ENCODE results near the gene SMARCA4.

Gene SMARCA4

GRCh38 chr19:11023016-11023415 is 62.2 kb downstream of the SMARCA4 start:
- no peak overlapping the region for H3K27ac ChIP-seq (ENCODE audit: low read length)
- H3K4me3 ChIP-seq (ENCODE audit: low read length), result no peak overlapping the region
- no peaks in the 10 kb centered on the region for H3K9me3 ChIP-seq (ENCODE audit: control insufficient read depth, insufficient read depth, low read length)
- no CpG with 5 or more reads among the region's 11 CpGs for WGBS (ENCODE audit: insufficient coverage, insufficient read length)
- H3K36me3 ChIP-seq (ENCODE audit: control insufficient read depth, insufficient read depth, low read length), result peaks cover 81% of the 10 kb centered on the region
- no peaks in the 10 kb centered on the region for H3K27me3 ChIP-seq (ENCODE audit: control insufficient read depth, insufficient read depth, low read length)
- no peak for DNase-seq (ENCODE audit: low read depth, low spot score)
- no peaks in the 10 kb centered on the region for H3K4me1 ChIP-seq (ENCODE audit: control insufficient read depth, insufficient read depth, low read length)

- no peaks in the 10 kb centered on the region for H3K4me1 ChIP-seq (ENCODE audit: control insufficient read depth, insufficient read depth, low read length)
- H3K27ac ChIP-seq (ENCODE audit: low read length), result no peak overlapping the region
- DNase-seq (ENCODE audit: low read depth, low spot score), result no peak
- H3K9me3 ChIP-seq (ENCODE audit: control insufficient read depth, insufficient read depth, low read length), result no peaks in the 10 kb centered on the region
- H3K36me3 ChIP-seq (ENCODE audit: control insufficient read depth, insufficient read depth, low read length), result peaks cover 82% of the 10 kb centered on the region
- H3K4me3 ChIP-seq (ENCODE audit: low read length), result no peak overlapping the region
- no CpG with 5 or more reads among the region's 7 CpGs for WGBS (ENCODE audit: insufficient coverage, insufficient read length)
- H3K27me3 ChIP-seq (ENCODE audit: control insufficient read depth, insufficient read depth, low read length), result no peaks in the 10 kb centered on the region
These were observed 62.9 kb downstream of the SMARCA4 start for GRCh38 chr19:11023710-11024109.

- DNase-seq (ENCODE audit: low read depth, low spot score), result no peak
- Histone ChIP-seq H3K27me3 (ENCODE audit: control insufficient read depth, insufficient read depth, low read length) (no peaks in the 10 kb centered on the region), H3K27ac (ENCODE audit: low read length) (no peak overlapping the region), H3K9me3 (ENCODE audit: control insufficient read depth, insufficient read depth, low read length) (no peaks in the 10 kb centered on the region), H3K36me3 (ENCODE audit: control insufficient read depth, insufficient read depth, low read length) (peaks cover 80% of the 10 kb centered on the region), H3K4me1 (ENCODE audit: control insufficient read depth, insufficient read depth, low read length) (no peaks in the 10 kb centered on the region), H3K4me3 (ENCODE audit: low read length) (no peak overlapping the region)
- no CpG with 5 or more reads among the region's 13 CpGs for WGBS (ENCODE audit: insufficient coverage, insufficient read length)
These were observed 63.4 kb downstream of the SMARCA4 start for GRCh38 chr19:11024259-11024658.

GRCh38 chr19:11025006-11025405 is 64.2 kb downstream of the SMARCA4 start:
- Histone ChIP-seq H3K36me3 (ENCODE audit: control insufficient read depth, insufficient read depth, low read length) (peaks cover 76% of the 10 kb centered on the region), H3K27ac (ENCODE audit: low read length) (no peak overlapping the region), H3K27me3 (ENCODE audit: control insufficient read depth, insufficient read depth, low read length) (no peaks in the 10 kb centered on the region), H3K4me1 (ENCODE audit: control insufficient read depth, insufficient read depth, low read length) (no peaks in the 10 kb centered on the region), H3K9me3 (ENCODE audit: control insufficient read depth, insufficient read depth, low read length) (no peaks in the 10 kb centered on the region), H3K4me3 (ENCODE audit: low read length) (no peak overlapping the region)
- WGBS (ENCODE audit: insufficient coverage, insufficient read length), result no CpG with 5 or more reads among the region's 6 CpGs
- DNase-seq (ENCODE audit: low read depth, low spot score), result no peak

- H3K9me3 ChIP-seq (ENCODE audit: control insufficient read depth, insufficient read depth, low read length), result no peaks in the 10 kb centered on the region
- no peak for DNase-seq (ENCODE audit: low read depth, low spot score)
- no peak overlapping the region for H3K4me3 ChIP-seq (ENCODE audit: low read length)
- H3K27me3 ChIP-seq (ENCODE audit: control insufficient read depth, insufficient read depth, low read length), result no peaks in the 10 kb centered on the region
- no peaks in the 10 kb centered on the region for H3K4me1 ChIP-seq (ENCODE audit: control insufficient read depth, insufficient read depth, low read length)
- WGBS (ENCODE audit: insufficient coverage, insufficient read length), result no CpG with 5 or more reads among the region's 18 CpGs
- H3K36me3 ChIP-seq (ENCODE audit: control insufficient read depth, insufficient read depth, low read length), result peaks cover 79% of the 10 kb centered on the region
- no peak overlapping the region for H3K27ac ChIP-seq (ENCODE audit: low read length)
These were observed 64.6 kb downstream of the SMARCA4 start for GRCh38 chr19:11025445-11025844.

- Histone ChIP-seq H3K4me3 (ENCODE audit: low read length) (no peak overlapping the region), H3K27me3 (ENCODE audit: control insufficient read depth, insufficient read depth, low read length) (no peaks in the 10 kb centered on the region), H3K4me1 (ENCODE audit: control insufficient read depth, insufficient read depth, low read length) (no peaks in the 10 kb centered on the region), H3K27ac (ENCODE audit: low read length) (no peak overlapping the region), H3K9me3 (ENCODE audit: control insufficient read depth, insufficient read depth, low read length) (no peaks in the 10 kb centered on the region), H3K36me3 (ENCODE audit: control insufficient read depth, insufficient read depth, low read length) (peaks cover 79% of the 10 kb centered on the region)
- WGBS (ENCODE audit: insufficient coverage, insufficient read length), result no CpG with 5 or more reads among the region's 16 CpGs
- DNase-seq (ENCODE audit: low read depth, low spot score), result no peak
These were observed 65.2 kb downstream of the SMARCA4 start for GRCh38 chr19:11025997-11026396.

- Histone ChIP-seq H3K27ac (ENCODE audit: low read length) (no peak overlapping the region), H3K9me3 (ENCODE audit: control insufficient read depth, insufficient read depth, low read length) (no peaks in the 10 kb centered on the region), H3K4me3 (ENCODE audit: low read length) (no peak overlapping the region), H3K36me3 (ENCODE audit: control insufficient read depth, insufficient read depth, low read length) (peaks cover 76% of the 10 kb centered on the region), H3K27me3 (ENCODE audit: control insufficient read depth, insufficient read depth, low read length) (no peaks in the 10 kb centered on the region), H3K4me1 (ENCODE audit: control insufficient read depth, insufficient read depth, low read length) (no peaks in the 10 kb centered on the region)
- DNase-seq (ENCODE audit: low read depth, low spot score), result no peak
- no CpG with 5 or more reads among the region's 14 CpGs for WGBS (ENCODE audit: insufficient coverage, insufficient read length)
These were observed 66.6 kb downstream of the SMARCA4 start for GRCh38 chr19:11027381-11027780.

GRCh38 chr19:11028146-11028545 is 67.3 kb downstream of the SMARCA4 start:
- Histone ChIP-seq H3K4me3 (ENCODE audit: low read length) (no peak overlapping the region), H3K9me3 (ENCODE audit: control insufficient read depth, insufficient read depth, low read length) (no peaks in the 10 kb centered on the region), H3K36me3 (ENCODE audit: control insufficient read depth, insufficient read depth, low read length) (peaks cover 78% of the 10 kb centered on the region), H3K4me1 (ENCODE audit: control insufficient read depth, insufficient read depth, low read length) (no peaks in the 10 kb centered on the region), H3K27ac (ENCODE audit: low read length) (no peak overlapping the region), H3K27me3 (ENCODE audit: control insufficient read depth, insufficient read depth, low read length) (no peaks in the 10 kb centered on the region)
- DNase-seq (ENCODE audit: low read depth, low spot score), result no peak
- WGBS (ENCODE audit: insufficient coverage, insufficient read length), result no CpG with 5 or more reads among the region's 4 CpGs

- no peak for DNase-seq (ENCODE audit: low read depth, low spot score)
- WGBS (ENCODE audit: insufficient coverage, insufficient read length), result no CpG with 5 or more reads among the region's 21 CpGs
- H3K4me1 ChIP-seq (ENCODE audit: control insufficient read depth, insufficient read depth, low read length), result no peaks in the 10 kb centered on the region
- H3K4me3 ChIP-seq (ENCODE audit: low read length), result no peak overlapping the region
- H3K27ac ChIP-seq (ENCODE audit: low read length), result no peak overlapping the region
- H3K9me3 ChIP-seq (ENCODE audit: control insufficient read depth, insufficient read depth, low read length), result no peaks in the 10 kb centered on the region
- no peaks in the 10 kb centered on the region for H3K27me3 ChIP-seq (ENCODE audit: control insufficient read depth, insufficient read depth, low read length)
- peaks cover 78% of the 10 kb centered on the region for H3K36me3 ChIP-seq (ENCODE audit: control insufficient read depth, insufficient read depth, low read length)
These were observed 70.7 kb downstream of the SMARCA4 start for GRCh38 chr19:11031421-11032070.

- no peak overlapping the region for H3K4me3 ChIP-seq (ENCODE audit: low read length)
- WGBS (ENCODE audit: insufficient coverage, insufficient read length), result no CpG with 5 or more reads among the region's 22 CpGs
- no peaks in the 10 kb centered on the region for H3K27me3 ChIP-seq (ENCODE audit: control insufficient read depth, insufficient read depth, low read length)
These were observed 72.4 kb downstream of the SMARCA4 start for GRCh38 chr19:11033251-11033650.

GRCh38 chr19:11033763-11034162 is 72.9 kb downstream of the SMARCA4 start:
- H3K36me3 ChIP-seq (ENCODE audit: control insufficient read depth, insufficient read depth, low read length), result peaks cover 66% of the 10 kb centered on the region
- H3K9me3 ChIP-seq (ENCODE audit: control insufficient read depth, insufficient read depth, low read length), result no peaks in the 10 kb centered on the region
- H3K27me3 ChIP-seq (ENCODE audit: control insufficient read depth, insufficient read depth, low read length), result no peaks in the 10 kb centered on the region
- no peak overlapping the region for H3K27ac ChIP-seq (ENCODE audit: low read length)
- H3K4me1 ChIP-seq (ENCODE audit: control insufficient read depth, insufficient read depth, low read length), result no peaks in the 10 kb centered on the region
- WGBS (ENCODE audit: insufficient coverage, insufficient read length), result no CpG with 5 or more reads among the region's 35 CpGs
- no peak for DNase-seq (ENCODE audit: low read depth, low spot score)
- no peak overlapping the region for H3K4me3 ChIP-seq (ENCODE audit: low read length)

More at GRCh38 chr19:11033251-11033650, 72.4 kb downstream of the SMARCA4 start:
- Histone ChIP-seq H3K36me3 (ENCODE audit: control insufficient read depth, insufficient read depth, low read length) (peaks cover 66% of the 10 kb centered on the region), H3K9me3 (ENCODE audit: control insufficient read depth, insufficient read depth, low read length) (no peaks in the 10 kb centered on the region), H3K4me1 (ENCODE audit: control insufficient read depth, insufficient read depth, low read length) (no peaks in the 10 kb centered on the region), H3K27ac (ENCODE audit: low read length) (no peak overlapping the region)
- DNase-seq (ENCODE audit: low read depth, low spot score), result no peak
